Measurements from ENCODE around the gene E2F4.

DNA sequence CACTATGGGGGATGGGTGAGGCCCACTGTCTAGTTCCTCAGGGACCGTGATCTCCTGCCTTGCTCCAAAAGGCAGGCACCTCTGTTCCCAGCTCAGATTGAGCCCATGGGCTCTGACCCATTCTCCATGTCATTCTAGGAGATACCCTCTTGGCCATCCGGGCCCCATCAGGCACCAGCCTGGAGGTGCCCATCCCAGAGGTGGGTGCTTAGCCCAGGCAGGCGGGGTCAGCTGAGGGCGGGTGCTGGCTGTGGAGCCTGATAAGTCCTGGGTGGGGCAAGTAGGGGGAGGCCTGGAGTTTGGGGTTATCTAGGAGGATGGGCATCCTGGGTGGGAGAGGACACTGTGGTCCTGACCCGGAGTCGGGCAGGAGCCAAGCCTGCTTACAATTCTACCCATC is 2.3 kb downstream of the E2F4 start:
- TF ChIP-seq, protein P1, sequence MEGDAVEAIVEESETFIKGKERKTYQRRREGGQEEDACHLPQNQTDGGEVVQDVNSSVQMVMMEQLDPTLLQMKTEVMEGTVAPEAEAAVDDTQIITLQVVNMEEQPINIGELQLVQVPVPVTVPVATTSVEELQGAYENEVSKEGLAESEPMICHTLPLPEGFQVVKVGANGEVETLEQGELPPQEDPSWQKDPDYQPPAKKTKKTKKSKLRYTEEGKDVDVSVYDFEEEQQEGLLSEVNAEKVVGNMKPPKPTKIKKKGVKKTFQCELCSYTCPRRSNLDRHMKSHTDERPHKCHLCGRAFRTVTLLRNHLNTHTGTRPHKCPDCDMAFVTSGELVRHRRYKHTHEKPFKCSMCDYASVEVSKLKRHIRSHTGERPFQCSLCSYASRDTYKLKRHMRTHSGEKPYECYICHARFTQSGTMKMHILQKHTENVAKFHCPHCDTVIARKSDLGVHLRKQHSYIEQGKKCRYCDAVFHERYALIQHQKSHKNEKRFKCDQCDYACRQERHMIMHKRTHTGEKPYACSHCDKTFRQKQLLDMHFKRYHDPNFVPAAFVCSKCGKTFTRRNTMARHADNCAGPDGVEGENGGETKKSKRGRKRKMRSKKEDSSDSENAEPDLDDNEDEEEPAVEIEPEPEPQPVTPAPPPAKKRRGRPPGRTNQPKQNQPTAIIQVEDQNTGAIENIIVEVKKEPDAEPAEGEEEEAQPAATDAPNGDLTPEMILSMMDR (CRISPR knock-in tag; IDR thresholded peaks at IDR 0.05) = no peak
- TF ChIP-seq NFE2L1 (CRISPR knock-in tag; IDR thresholded peaks at IDR 0.05; ENCODE audit: borderline replicate concordance) = no peak
- TF ChIP-seq SP4 (CRISPR knock-in tag; IDR thresholded peaks at IDR 0.05) = no peak
- TF ChIP-seq, protein P2, sequence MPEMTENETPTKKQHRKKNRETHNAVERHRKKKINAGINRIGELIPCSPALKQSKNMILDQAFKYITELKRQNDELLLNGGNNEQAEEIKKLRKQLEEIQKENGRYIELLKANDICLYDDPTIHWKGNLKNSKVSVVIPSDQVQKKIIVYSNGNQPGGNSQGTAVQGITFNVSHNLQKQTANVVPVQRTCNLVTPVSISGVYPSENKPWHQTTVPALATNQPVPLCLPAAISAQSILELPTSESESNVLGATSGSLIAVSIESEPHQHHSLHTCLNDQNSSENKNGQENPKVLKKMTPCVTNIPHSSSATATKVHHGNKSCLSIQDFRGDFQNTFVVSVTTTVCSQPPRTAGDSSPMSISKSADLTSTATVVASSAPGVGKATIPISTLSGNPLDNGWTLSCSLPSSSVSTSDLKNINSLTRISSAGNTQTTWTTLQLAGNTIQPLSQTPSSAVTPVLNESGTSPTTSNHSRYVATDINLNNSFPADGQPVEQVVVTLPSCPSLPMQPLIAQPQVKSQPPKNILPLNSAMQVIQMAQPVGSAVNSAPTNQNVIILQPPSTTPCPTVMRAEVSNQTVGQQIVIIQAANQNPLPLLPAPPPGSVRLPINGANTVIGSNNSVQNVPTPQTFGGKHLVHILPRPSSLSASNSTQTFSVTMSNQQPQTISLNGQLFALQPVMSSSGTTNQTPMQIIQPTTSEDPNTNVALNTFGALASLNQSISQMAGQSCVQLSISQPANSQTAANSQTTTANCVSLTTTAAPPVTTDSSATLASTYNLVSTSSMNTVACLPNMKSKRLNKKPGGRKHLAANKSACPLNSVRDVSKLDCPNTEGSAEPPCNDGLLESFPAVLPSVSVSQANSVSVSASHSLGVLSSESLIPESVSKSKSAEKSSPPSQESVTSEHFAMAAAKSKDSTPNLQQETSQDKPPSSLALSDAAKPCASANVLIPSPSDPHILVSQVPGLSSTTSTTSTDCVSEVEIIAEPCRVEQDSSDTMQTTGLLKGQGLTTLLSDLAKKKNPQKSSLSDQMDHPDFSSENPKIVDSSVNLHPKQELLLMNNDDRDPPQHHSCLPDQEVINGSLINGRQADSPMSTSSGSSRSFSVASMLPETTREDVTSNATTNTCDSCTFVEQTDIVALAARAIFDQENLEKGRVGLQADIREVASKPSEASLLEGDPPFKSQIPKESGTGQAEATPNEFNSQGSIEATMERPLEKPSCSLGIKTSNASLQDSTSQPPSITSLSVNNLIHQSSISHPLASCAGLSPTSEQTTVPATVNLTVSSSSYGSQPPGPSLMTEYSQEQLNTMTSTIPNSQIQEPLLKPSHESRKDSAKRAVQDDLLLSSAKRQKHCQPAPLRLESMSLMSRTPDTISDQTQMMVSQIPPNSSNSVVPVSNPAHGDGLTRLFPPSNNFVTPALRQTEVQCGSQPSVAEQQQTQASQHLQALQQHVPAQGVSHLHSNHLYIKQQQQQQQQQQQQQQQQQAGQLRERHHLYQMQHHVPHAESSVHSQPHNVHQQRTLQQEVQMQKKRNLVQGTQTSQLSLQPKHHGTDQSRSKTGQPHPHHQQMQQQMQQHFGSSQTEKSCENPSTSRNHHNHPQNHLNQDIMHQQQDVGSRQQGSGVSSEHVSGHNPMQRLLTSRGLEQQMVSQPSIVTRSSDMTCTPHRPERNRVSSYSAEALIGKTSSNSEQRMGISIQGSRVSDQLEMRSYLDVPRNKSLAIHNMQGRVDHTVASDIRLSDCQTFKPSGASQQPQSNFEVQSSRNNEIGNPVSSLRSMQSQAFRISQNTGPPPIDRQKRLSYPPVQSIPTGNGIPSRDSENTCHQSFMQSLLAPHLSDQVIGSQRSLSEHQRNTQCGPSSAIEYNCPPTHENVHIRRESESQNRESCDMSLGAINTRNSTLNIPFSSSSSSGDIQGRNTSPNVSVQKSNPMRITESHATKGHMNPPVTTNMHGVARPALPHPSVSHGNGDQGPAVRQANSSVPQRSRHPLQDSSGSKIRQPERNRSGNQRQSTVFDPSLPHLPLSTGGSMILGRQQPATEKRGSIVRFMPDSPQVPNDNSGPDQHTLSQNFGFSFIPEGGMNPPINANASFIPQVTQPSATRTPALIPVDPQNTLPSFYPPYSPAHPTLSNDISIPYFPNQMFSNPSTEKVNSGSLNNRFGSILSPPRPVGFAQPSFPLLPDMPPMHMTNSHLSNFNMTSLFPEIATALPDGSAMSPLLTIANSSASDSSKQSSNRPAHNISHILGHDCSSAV (CRISPR knock-in tag; IDR thresholded peaks at IDR 0.05; ENCODE audit: borderline replicate concordance) = no peak
- TF ChIP-seq, protein P3, sequence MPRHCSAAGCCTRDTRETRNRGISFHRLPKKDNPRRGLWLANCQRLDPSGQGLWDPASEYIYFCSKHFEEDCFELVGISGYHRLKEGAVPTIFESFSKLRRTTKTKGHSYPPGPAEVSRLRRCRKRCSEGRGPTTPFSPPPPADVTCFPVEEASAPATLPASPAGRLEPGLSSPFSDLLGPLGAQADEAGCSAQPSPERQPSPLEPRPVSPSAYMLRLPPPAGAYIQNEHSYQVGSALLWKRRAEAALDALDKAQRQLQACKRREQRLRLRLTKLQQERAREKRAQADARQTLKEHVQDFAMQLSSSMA (CRISPR knock-in tag; IDR thresholded peaks at IDR 0.05) = no peak
